ENCODE measurements around the gene RAB12.
"Not testable (repeated sequence)": the region's sequence is repeated elsewhere in the genome, so short reads cannot be mapped to it uniquely, and the experiment has no call there.

Gene RAB12

DNA sequence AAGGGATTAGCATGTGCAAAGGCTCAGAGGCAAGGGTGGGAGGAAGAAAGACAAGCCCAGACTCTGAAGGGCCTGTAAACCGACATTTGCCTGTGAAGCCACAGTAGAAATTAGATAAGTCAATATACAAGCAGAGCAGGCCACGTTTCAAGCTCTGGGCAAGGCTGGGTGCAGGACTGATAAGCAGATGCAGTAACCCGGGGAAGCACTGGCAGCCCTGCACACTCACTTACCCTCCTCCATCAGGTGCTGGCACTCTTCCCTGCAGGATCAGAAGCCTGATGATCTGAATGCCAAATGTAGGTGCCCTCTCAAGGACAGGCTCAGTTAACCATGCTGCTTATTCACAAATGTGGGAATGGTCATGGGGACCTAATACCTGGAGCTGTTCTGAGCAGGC is 46.3 kb upstream of the RAB12 start:
- H3K4me1 ChIP-seq, result no peaks in the 10 kb centered on the region
- H3K9me3 ChIP-seq (ENCODE audit: control insufficient read depth, low read length), result no peaks in the 10 kb centered on the region
- no peak overlapping the region for H3K9ac ChIP-seq
- H3K79me2 ChIP-seq, result no peaks in the 10 kb centered on the region
- H3K36me3 ChIP-seq (ENCODE audit: control insufficient read depth, insufficient read depth, low read length), result no peaks in the 10 kb centered on the region
- TF ChIP-seq, protein P1, sequence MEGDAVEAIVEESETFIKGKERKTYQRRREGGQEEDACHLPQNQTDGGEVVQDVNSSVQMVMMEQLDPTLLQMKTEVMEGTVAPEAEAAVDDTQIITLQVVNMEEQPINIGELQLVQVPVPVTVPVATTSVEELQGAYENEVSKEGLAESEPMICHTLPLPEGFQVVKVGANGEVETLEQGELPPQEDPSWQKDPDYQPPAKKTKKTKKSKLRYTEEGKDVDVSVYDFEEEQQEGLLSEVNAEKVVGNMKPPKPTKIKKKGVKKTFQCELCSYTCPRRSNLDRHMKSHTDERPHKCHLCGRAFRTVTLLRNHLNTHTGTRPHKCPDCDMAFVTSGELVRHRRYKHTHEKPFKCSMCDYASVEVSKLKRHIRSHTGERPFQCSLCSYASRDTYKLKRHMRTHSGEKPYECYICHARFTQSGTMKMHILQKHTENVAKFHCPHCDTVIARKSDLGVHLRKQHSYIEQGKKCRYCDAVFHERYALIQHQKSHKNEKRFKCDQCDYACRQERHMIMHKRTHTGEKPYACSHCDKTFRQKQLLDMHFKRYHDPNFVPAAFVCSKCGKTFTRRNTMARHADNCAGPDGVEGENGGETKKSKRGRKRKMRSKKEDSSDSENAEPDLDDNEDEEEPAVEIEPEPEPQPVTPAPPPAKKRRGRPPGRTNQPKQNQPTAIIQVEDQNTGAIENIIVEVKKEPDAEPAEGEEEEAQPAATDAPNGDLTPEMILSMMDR (IDR thresholded peaks at IDR 0.05), result no peak
- no peak overlapping the region for H3K4me2 ChIP-seq (ENCODE audit: low read length)
- H2AFZ ChIP-seq, result no peak overlapping the region
- no peaks in the 10 kb centered on the region for H3K27me3 ChIP-seq (ENCODE audit: control insufficient read depth, insufficient read depth, low read length)
- H3K27ac ChIP-seq, result no peak overlapping the region
- no peak overlapping the region for H3K4me3 ChIP-seq (ENCODE audit: low read depth, low read length)

DNA sequence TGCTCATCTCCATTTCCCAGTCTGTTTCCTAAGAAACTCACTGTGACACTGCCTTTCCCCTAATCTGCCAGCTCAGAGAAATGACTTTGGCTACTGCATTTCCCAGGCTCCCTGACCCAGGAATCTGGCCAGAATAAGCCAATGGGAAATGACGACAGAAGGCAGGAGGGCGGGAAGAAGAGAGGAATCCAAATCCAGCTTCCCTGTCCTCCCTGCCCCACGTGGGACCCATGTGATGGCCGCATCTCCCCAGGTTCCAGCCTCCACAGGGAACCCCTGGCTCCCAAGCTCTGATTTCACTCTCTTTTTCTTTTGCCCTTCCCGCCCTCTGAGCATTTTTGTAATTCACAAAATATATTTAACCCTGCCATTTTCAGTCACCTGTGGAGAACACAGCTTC is 37.8 kb upstream of the RAB12 start:
- H3K4me2 ChIP-seq (ENCODE audit: low read length), result no peak overlapping the region
- H3K27ac ChIP-seq, result no peak overlapping the region
- no peaks in the 10 kb centered on the region for H3K27me3 ChIP-seq (ENCODE audit: control insufficient read depth, insufficient read depth, low read length)
- H3K79me2 ChIP-seq, result no peaks in the 10 kb centered on the region
- H2AFZ ChIP-seq, result no peak overlapping the region
- H3K9ac ChIP-seq, result no peak overlapping the region
- no peaks in the 10 kb centered on the region for H3K9me3 ChIP-seq (ENCODE audit: control insufficient read depth, low read length)
- no peaks in the 10 kb centered on the region for H3K36me3 ChIP-seq (ENCODE audit: control insufficient read depth, insufficient read depth, low read length)
- H3K4me3 ChIP-seq (ENCODE audit: low read depth, low read length), result no peak overlapping the region
- TF ChIP-seq, protein P1 (IDR thresholded peaks at IDR 0.05), result no peak
- no peaks in the 10 kb centered on the region for H3K4me1 ChIP-seq

DNA sequence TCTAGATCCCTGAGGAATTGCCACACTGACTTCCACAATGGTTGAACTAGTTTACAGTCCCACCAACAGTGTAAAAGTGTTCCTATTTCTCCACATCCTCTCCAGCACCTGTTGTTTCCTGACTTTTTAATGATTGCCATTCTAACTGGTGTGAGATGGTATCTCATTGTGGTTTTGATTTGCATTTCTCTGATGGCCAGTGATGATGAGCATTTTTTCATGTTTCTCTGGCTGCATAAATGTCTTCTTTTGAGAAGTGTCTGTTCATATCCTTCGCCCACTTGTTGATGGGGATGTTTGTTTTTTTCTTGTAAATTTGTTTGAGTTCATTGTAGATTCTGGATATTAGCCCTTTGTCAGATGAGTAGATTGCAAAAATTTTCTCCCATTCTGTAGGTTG is 35.5 kb upstream of the RAB12 start:
- H3K4me2 ChIP-seq (ENCODE audit: low read length); H3K27ac ChIP-seq; H3K4me1 ChIP-seq; H2AFZ ChIP-seq; H3K27me3 ChIP-seq (ENCODE audit: control insufficient read depth, insufficient read depth, low read length); H3K79me2 ChIP-seq; H3K4me3 ChIP-seq (ENCODE audit: low read depth, low read length); H3K9me3 ChIP-seq (ENCODE audit: control insufficient read depth, low read length); H3K9ac ChIP-seq; H3K36me3 ChIP-seq (ENCODE audit: control insufficient read depth, insufficient read depth, low read length): not testable (repeated sequence)

DNA sequence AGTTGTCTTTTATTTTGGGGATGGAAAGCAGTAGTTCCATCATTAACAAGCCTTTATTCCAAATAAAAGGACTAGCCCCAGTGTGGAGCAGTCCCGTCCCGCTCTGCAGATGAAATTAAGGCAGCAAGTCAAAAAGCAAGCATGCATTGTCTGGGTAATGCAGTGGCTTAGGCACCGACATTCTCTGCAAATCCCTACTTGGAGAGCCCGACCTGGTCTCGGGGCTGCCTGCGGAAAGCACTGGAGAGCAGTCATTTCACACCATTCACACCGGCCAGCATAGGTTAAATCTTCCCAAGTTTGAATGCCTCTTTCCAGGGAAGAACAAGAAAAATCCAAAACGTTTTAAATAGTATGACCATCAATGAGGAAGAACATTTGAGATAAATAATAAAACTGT is 24.4 kb upstream of the RAB12 start:
- no peaks in the 10 kb centered on the region for H3K27me3 ChIP-seq (ENCODE audit: control insufficient read depth, insufficient read depth, low read length)
- no peaks in the 10 kb centered on the region for H3K79me2 ChIP-seq
- TF ChIP-seq, protein P1 (IDR thresholded peaks at IDR 0.05), result no peak
- H3K4me2 ChIP-seq (ENCODE audit: low read length), result no peak overlapping the region
- no peak overlapping the region for H3K9ac ChIP-seq
- H3K27ac ChIP-seq, result no peak overlapping the region
- no peaks in the 10 kb centered on the region for H3K36me3 ChIP-seq (ENCODE audit: control insufficient read depth, insufficient read depth, low read length)
- H3K9me3 ChIP-seq (ENCODE audit: control insufficient read depth, low read length), result no peaks in the 10 kb centered on the region
- no peak overlapping the region for H2AFZ ChIP-seq
- no peak overlapping the region for H3K4me3 ChIP-seq (ENCODE audit: low read depth, low read length)
- H3K4me1 ChIP-seq, result no peaks in the 10 kb centered on the region

DNA sequence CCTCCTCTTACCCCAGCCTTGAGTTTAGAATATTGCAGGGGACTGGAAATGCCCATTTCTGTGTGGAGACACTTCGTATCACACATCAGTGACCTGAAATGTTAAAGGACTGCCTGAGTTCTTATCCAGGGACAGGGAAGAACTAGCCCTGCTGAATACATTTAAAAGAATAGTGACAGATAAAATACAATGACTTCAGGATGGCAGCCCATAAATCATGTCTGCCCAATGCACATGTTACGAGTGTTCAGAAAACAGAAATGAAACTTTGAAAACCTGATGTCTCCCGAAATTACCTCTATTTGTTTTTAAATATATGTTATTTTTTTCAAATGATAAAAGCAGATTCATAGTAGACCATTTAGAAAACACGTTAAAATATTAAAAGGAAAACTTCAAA is 22.3 kb upstream of the RAB12 start:
- H3K27me3 ChIP-seq (ENCODE audit: control insufficient read depth, insufficient read depth, low read length), result no peaks in the 10 kb centered on the region
- no peak overlapping the region for H3K4me3 ChIP-seq (ENCODE audit: low read depth, low read length)
- no peaks in the 10 kb centered on the region for H3K36me3 ChIP-seq (ENCODE audit: control insufficient read depth, insufficient read depth, low read length)
- TF ChIP-seq, protein P1 (IDR thresholded peaks at IDR 0.05), result no peak
- no peak overlapping the region for H2AFZ ChIP-seq
- H3K9ac ChIP-seq, result no peak overlapping the region
- no peaks in the 10 kb centered on the region for H3K79me2 ChIP-seq
- H3K9me3 ChIP-seq (ENCODE audit: control insufficient read depth, low read length), result no peaks in the 10 kb centered on the region
- H3K4me1 ChIP-seq, result no peaks in the 10 kb centered on the region
- H3K27ac ChIP-seq, result no peak overlapping the region
- no peak overlapping the region for H3K4me2 ChIP-seq (ENCODE audit: low read length)

Measured in parathyroid adenoma (tissue), 2 donors.